Bronchial epithelial cell (primary cell): ENCODE results near the gene ATXN7L2. TPM values are rescaled to one million over a fixed set of nuclear protein-coding genes. Genes with fewer than 3 reads are reported as not detected.
A peak's percentile ranks its signal among the peaks of the same experiment; 100 is the strongest.

ENCODE experiments used
- DNase-seq: peaks from one replicate; pipeline ENCODE4 v3.0.0-alpha.2; 2010; ENCODE audit warnings: low read depth
- FAIRE-seq: peaks from 2 replicates; lab custom pipeline; 2011; peaks lifted over from hg19 to GRCh38; lab: Jason Lieb, UNC
- H3K27me3 ChIP-seq: 2 replicates; pipeline ENCODE4 v1.5.1; 2011; ENCODE audit warnings: low read length; ENCODE audit not compliant: control insufficient read depth, insufficient read depth
- H3K36me3 ChIP-seq: 2 replicates; pipeline ENCODE4 v1.5.1; 2011; ENCODE audit warnings: low read length; ENCODE audit not compliant: control insufficient read depth, insufficient read depth
- H3K4me3 ChIP-seq: 2 replicates; pipeline ENCODE4 v1.5.1; 2011; ENCODE audit warnings: mild to moderate bottlenecking, low read depth, low read length, control low read depth
- total RNA-seq: library from RNA; depleted of rRNA; stranded (reverse); fragments of >200 nt; gene quantifications from 2 replicates; pipeline ENCODE4 v1.2.1, GENCODE V29; 2014
- TF ChIP-seq, protein P1 (sequence below): IDR thresholded peaks from 2 replicates; pipeline ENCODE4 v1.5.1; 2011; ENCODE audit warnings: mild to moderate bottlenecking, moderate library complexity, low read length, control low read depth, inconsistent platforms; ENCODE audit not compliant: insufficient read depth, severe bottlenecking

ATXN7L2 gene
- total RNA-seq, 1 donor from 2014 or later = 1.3 TPM

DNA sequence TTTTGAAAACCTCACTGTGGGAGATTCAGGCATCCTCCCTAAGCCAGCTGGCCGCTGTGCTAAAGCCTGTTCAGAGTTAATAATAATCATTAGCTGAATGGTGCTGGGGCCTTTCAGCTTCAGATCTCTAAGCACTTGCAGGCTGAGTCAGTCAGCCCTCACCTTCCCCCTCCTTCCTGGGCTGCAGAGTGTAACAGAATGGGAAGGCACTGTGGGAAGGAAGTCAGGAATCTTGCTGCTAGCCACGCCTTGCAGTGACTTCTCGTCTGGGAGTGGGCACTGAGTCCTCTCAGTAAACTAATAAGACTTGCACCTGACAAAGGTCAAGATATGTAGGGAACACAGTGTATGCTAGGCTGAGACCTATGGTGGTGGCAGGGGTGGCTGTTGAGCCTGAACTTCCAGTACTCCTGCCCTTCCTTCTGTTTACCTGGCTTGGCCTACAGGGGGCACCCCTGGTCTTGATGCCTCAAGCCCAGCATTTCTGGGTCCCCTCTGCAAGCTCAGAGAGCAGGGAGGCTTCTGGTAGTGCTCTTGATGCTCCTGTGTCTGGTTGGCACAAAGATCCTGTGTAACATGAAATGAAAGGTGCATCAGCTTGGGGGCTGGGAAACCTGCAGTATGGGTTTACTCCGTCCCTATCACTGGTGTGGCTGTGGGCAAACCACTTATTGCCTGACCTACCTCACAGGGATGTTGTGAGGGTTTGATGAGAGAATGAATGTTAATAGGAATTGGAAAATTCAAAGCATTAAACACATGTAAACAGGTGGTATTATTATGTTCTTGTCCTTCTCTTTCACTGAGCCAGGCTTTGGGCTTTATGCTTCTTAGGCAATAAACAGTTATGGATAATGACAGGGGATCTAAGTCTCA, 16.2 kb downstream of the ATXN7L2 start:
- Histone ChIP-seq H3K27me3 (no peaks in the 10 kb centered on the region), H3K4me3 (no peak overlapping the region), H3K36me3 (peaks cover 15% of the 10 kb centered on the region)
- TF ChIP-seq, protein P1, sequence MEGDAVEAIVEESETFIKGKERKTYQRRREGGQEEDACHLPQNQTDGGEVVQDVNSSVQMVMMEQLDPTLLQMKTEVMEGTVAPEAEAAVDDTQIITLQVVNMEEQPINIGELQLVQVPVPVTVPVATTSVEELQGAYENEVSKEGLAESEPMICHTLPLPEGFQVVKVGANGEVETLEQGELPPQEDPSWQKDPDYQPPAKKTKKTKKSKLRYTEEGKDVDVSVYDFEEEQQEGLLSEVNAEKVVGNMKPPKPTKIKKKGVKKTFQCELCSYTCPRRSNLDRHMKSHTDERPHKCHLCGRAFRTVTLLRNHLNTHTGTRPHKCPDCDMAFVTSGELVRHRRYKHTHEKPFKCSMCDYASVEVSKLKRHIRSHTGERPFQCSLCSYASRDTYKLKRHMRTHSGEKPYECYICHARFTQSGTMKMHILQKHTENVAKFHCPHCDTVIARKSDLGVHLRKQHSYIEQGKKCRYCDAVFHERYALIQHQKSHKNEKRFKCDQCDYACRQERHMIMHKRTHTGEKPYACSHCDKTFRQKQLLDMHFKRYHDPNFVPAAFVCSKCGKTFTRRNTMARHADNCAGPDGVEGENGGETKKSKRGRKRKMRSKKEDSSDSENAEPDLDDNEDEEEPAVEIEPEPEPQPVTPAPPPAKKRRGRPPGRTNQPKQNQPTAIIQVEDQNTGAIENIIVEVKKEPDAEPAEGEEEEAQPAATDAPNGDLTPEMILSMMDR = peak; percentile 67
- no peak for FAIRE-seq
- peak; percentile 74 for DNase-seq

DNA sequence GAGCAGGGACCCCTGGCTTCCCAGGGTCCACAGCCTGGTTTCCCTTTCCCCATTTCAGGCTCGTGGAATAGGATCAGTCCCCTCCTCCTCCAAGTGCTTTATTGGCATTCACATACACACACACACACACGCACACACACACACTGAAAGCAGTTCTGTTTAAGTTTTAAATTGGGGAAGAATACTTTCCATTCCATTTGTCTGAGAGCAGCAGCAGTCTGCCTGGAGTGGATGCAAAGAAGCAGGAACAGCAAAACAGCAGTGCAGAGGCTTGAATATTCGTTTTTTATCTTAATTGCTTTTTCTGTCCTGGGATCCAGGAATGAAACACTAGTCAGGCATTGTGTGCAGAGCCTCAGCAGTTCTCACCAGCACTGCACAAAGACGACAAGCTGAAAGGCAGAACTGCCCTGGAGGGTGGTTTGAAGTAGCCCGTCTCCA, 17.3 kb downstream of the ATXN7L2 start:
- DNase-seq (no peak), FAIRE-seq (no peak)
- peaks cover 10% of the 10 kb centered on the region for H3K36me3 ChIP-seq
- TF ChIP-seq, protein P1 = no peak
- no peaks in the 10 kb centered on the region for H3K27me3 ChIP-seq
- H3K4me3 ChIP-seq = no peak overlapping the region

DNA sequence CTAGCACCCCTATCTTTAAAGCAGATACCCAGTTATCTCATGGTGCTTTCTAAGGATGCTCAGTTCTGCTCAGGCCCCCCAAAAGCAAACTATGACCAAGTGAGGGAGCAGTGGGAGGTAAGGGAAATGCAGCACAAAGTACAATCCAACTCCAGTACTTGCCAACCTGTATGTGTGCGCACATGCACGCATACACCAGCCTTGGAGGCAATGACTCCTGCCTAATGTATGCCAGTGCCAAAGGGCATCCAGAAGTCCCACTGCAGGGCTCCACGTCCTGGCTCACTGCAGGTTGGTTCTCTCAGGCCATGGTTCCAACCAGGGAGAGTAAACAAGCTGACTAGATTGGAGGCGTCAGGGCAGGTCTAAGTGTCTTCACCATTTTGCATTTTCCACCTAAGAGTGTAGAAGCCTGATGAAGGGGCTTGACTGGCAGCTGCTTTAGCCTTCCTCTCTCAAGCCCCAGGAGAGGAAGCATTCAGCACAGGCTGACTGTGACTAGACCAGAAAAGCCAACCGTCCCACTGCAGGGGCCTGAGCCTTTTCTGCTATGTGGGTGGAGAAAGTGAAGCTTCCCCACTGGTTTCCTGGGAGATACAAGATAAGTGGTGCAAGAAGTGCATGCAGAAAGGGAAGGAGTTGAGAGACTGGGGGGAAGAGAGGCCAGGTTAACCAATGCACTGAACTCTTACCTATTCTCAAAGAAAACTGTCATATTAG, 18.1 kb downstream of the ATXN7L2 start:
- no peak for FAIRE-seq
- no peaks in the 10 kb centered on the region for H3K27me3 ChIP-seq
- no peak for DNase-seq
- TF ChIP-seq, protein P1 = no peak
- no peak overlapping the region for H3K4me3 ChIP-seq
- peaks cover 7% of the 10 kb centered on the region for H3K36me3 ChIP-seq

DNA sequence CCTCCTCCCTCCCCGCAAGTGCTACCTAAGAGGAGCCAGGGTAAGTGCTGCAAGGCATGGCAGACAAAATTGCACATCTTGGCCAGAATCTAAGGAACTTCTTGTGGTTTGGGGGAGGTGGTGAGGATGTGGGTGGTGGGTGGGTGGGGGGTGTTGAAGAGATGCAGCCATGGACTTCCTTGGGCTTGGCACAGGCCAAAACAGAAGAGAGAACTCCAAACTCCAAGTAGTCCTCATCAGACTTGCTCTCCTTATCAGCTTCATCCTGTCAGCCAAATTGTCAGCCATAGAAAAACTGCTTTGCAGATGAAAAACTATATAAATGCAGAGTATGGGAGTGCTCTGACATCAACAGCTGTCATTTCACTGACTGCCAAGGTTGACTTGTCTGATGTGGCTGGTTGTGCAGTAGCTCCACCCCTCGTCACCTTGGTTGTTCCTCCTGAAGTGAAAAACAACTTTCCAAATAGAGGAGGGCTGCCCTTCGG, 18.7 kb downstream of the ATXN7L2 start:
- H3K36me3 ChIP-seq = peaks cover 3% of the 10 kb centered on the region
- no peak for FAIRE-seq

DNA sequence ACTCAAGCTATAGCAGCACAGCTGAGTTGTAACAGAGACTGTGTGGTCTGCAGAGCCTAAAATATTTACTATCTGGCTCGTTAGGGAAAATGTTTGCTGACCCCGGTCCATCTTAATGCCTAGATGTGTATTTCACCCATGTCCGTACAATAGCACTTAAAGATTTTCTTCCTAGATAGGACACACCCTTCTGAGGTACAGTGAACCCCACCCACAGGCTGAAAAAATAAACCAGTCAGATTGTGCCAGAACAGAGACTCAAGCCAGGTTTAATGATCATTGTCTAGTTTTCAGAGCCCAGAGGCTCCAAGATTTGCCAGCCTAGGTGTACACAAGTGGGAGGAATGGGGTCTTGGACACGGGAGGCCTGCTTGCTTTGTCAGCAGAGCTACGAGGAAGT, 20.2 kb downstream of the ATXN7L2 start:
- FAIRE-seq = no peak
- H3K4me3 ChIP-seq = no peak overlapping the region
- peaks cover 1% of the 10 kb centered on the region for H3K36me3 ChIP-seq
- TF ChIP-seq, protein P1 = no peak
- no peak for DNase-seq
- peaks cover 3% of the 10 kb centered on the region for H3K27me3 ChIP-seq

More for the DNA sequence above, 18.7 kb downstream of the ATXN7L2 start:
- DNase-seq = no peak
- TF ChIP-seq, protein P1 = no peak
- no peak overlapping the region for H3K4me3 ChIP-seq
- H3K27me3 ChIP-seq = no peaks in the 10 kb centered on the region
